HG03521 (cell line): ENCODE results near the gene NES.
"Not testable (repeated sequence)": the region's sequence is repeated elsewhere in the genome, so short reads cannot be mapped to it uniquely, and the experiment has no call there.

ENCODE experiments used
- ATAC-seq: cut with Tn5 transposase; IDR thresholded peaks from one replicate; pipeline ENCODE4 v1.9.1; 2021; ENCODE audit warnings: mild to moderate bottlenecking, moderate library complexity; ENCODE audit not compliant: unreplicated experiment

The NES gene

GRCh38 chr1:156648496-156648895, 28.7 kb downstream of the NES start:
- ATAC-seq: no peak

GRCh38 chr1:156647351-156647750, 29.9 kb downstream of the NES start:
- no peak for ATAC-seq

GRCh38 chr1:156646738-156647211, 30.4 kb downstream of the NES start:
- ATAC-seq: no peak

- ATAC-seq: no peak
Measured at GRCh38 chr1:156645666-156646065, 31.5 kb downstream of the NES start.

- no peak for ATAC-seq
Measured at GRCh38 chr1:156645056-156645455, 32.2 kb downstream of the NES start.

GRCh38 chr1:156644640-156645039, 32.6 kb downstream of the NES start:
- no peak for ATAC-seq

DNA sequence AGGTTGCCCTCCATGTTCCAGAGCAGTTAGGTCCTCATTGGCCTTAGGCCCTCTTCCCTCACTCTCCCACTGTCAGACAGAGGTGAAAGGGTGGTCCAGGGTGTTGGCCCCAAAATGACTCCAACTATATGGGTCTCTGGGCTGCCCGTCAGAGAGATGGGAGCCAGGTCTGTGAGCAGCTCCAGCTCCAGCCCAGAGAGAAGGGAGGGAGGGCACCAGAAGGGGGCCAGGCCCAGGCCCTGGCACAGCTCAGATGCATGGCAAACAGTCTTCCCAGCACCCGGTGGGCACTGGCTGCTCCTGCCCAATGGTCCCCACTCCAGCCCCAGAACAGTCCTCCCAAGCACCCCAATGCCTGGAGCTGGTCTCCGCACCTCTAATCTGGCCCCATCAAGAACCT, 33.1 kb downstream of the NES start:
- no peak for ATAC-seq

DNA sequence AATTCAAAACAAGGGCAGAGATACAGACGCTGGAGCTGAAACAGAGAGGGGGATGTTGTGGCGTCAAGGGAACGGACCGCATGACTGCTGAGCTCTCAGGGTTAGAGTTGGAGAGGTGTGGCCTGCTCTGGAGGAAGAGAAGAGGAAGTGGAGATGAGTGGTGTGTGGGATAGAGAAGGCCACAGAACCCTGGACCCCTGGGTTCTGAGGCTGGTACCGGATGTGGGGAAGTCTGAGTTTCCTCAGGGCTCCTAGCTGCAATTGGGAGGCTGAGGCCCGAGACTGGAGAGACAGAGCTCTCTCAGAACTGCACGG, 33.5 kb downstream of the NES start:
- ATAC-seq: no peak

DNA sequence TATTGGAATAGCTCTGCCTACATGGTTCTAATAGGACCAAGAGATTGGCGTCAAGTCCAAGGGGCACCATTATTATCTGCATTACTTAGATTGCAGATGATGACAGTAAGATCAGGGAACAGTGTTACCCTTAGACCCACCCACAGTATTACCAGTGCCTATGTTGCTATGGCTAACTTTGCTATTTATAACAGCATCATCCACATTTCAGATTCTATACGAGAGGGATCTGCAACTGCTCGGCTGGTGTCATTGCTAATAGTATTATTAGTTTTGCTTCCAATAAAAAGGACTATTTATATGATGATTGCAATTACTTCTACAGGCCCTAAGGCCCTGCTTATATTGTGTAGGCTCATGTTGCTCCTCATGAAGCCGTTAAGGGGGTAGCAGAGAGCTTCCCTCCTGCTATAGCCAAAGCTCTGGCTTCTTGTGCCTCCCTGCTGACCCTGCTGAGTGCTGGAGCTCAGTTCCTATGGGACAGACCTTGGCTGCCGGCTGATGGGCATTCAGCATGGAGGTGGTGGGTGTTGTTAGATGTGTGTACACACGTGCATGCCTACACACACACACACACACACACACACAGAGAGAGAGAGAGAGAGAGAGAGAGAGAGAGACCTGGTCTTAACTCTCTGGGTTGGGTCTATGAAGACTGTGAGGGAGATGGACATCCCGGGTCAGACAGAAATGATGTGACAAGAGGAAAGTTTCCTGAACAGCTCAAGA, 34.0 kb downstream of the NES start:
- ATAC-seq: no peak

GRCh38 chr1:156642265-156643048, 34.8 kb downstream of the NES start:
- no peak for ATAC-seq

DNA sequence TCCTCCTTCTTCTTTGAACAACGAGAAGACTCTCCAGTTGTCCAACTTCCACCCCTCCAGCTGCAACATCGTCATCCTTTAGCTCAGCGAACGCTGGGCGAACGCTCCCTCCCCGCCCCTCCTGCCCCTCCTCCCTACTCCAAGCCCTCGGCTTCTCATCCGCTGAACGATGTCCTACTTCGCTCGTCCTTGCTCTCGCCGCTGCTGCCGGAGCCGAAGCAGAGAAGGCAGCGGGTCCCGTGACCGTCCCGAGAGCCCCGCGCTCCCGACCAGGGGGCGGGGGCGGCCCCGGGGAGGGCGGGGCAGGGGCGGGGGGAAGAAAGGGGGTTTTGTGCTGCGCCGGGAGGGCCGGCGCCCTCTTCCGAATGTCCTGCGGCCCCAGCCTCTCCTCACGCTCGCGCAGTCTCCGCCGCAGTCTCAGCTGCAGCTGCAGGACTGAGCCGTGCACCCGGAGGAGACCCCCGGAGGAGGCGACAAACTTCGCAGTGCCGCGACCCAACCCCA, 35.4 kb downstream of the NES start, which contains the start of gene BCAN:
BCAN (plus strand) TSS at position 357 of the 504 bp plus-strand sequence. CDS start 3,938 bp downstream, outside the sequence.
- ATAC-seq: no peak

GRCh38 chr1:156640842-156641706, 36.1 kb downstream of the NES start:
- no peak for ATAC-seq

DNA sequence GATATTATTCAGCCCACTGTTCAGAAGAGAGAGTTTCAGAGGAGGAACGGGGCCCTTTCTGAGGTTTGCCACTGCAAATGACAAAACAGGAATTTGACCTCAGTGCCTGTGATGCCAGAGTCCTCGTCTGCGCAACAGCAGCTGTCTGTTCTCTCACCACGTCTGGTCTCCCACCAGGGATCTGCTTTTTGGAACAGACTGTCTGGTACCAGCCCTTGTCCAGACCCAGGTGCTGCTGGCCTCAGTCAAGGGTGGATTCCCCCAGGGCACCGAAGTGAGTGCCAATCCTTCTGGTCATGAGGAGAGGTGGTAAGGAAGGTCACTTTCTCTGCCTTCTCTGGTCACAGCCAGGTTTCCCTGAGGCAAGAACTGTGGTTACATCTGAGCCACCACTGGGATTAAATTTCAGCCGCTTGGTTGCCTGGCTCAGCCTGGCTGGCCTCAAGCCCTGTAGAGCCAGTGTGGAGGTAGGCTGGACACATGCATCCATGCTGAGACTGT, 37.6 kb downstream of the NES start:
- no peak for ATAC-seq

- ATAC-seq: no peak
Measured at GRCh38 chr1:156638189-156638985, 38.8 kb downstream of the NES start.

- no peak for ATAC-seq
Measured at GRCh38 chr1:156632355-156632754, 44.9 kb downstream of the NES start.

- not testable (repeated sequence) for ATAC-seq
Measured at GRCh38 chr1:156631152-156631551, 46.1 kb downstream of the NES start.

DNA sequence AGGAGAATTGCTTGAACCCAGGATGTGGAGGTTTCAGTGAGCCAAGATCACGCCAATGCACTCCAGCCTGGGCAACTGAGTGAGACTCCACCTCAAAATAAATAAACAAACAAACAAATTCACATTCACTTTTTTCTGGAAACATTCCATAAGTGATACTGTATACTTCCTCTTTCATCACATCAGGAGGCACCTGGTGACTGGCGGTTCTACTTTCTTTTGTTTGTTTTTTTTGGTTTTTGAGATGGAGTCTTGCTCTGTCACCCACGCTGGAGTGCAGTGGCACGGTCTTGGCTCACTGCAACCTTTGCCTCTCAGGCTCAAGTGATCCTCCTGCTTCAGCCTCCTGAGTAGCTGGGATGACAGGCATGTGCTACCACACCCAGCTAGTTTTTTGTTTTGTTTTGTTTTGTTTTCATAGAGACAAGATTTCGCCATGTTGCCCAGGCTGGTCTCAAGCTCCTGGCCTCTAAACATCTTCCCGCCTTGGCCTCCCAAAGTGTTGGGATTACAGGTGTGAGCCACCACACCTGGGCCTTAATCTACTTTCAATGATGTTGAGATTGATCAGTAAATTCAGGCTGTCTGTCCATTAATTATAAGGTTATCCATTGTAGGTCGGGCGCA, 47.3 kb downstream of the NES start:
- ATAC-seq: no peak

DNA sequence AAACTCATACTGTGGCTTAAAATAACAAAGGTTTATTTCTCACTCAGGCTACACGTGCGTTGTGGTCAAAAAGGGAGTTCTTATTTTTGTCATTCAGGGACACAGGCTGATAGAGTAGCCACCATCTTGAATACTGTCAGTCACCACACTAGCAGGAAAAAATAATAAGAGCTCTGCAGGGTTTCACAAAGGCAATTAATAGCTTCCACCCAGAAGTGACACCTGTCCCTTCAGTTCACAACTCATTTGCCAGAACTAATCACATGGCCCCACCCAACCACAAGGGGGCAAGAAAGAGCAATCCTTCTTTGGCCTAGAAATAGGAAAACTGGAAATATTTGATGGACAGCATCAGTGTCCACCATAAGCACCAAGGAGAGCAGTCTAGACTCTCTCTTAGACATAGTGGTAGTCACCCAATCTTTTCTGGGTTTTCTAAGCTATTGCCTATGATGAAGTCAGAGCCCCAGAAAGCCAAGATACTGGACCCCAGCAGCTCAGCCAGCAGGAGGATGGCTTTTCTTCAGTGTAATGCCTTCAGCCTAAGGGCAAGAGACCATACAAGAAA, 49.8 kb downstream of the NES start:
- no peak for ATAC-seq

GRCh38 chr1:156626079-156626438, 51.1 kb downstream of the NES start:
- no peak for ATAC-seq
